ENCODE measurements around the gene CREBRF.

The CREBRF gene

DNA sequence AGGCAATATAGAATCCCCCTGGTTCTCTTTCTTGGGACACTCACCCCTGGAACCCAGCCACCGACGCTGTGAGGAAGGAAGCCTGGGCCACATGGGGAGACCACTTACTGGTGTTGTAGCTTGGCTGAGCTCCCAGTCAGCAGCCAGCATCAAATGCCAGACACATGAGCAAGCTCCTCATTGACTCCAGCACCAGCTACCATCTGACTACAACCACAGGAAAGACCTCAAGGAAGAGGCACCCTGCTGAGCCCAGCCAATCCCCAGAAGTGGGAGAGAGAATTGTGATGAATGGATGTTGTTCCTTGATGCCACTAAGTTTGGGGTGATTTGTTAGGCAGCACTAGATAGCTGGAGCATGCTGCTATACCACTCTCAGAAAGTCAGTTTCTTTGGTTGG, 124.2 kb downstream of the CREBRF start:
- DNase-seq (ENCODE audit: extremely low read depth, low read depth): no peak

DNA sequence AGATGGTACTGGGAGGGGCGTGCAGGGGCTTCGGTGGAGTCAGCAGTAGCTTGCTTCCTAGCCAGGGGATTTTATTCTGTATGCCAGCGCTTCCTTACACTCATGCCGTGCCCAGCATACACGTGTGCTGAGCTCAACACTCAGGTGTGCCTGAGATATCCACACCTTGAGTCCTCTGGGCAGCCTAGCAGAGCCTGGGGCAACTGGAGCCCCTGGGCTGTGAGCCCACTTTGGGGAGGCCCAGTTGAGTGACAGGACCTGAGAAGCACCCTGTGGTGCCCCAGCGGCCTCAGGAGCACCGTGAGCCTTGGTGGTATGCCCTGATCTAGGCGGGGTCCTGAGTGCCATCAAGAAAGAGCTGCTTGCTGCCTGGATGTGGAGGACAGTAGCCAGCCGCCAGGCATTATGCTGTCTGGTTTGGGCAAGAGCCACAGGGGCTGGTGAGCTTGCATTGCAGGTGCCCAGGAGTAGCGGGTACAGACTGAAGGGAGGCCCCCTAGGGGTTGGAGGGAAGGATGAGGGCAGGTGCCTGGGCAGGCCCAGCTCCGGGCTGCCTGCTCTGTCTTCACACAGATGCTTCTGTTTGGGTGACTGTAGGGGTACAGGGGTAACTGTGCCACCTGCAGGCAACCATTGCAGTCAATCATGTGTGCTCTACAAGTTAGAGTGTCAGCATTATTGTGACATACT, 131.0 kb downstream of the CREBRF start:
- TF ChIP-seq, protein P1, sequence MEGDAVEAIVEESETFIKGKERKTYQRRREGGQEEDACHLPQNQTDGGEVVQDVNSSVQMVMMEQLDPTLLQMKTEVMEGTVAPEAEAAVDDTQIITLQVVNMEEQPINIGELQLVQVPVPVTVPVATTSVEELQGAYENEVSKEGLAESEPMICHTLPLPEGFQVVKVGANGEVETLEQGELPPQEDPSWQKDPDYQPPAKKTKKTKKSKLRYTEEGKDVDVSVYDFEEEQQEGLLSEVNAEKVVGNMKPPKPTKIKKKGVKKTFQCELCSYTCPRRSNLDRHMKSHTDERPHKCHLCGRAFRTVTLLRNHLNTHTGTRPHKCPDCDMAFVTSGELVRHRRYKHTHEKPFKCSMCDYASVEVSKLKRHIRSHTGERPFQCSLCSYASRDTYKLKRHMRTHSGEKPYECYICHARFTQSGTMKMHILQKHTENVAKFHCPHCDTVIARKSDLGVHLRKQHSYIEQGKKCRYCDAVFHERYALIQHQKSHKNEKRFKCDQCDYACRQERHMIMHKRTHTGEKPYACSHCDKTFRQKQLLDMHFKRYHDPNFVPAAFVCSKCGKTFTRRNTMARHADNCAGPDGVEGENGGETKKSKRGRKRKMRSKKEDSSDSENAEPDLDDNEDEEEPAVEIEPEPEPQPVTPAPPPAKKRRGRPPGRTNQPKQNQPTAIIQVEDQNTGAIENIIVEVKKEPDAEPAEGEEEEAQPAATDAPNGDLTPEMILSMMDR (IDR thresholded peaks at IDR 0.05; ENCODE audit: low read depth, low read length): peak; percentile 1
- DNase-seq (ENCODE audit: extremely low read depth, low read depth): no peak

More for the DNA sequence above, 124.2 kb downstream of the CREBRF start:
- TF ChIP-seq, protein P1 (IDR thresholded peaks at IDR 0.05; ENCODE audit: low read depth, low read length): no peak

- no peak for DNase-seq (ENCODE audit: extremely low read depth, low read depth)
- TF ChIP-seq, protein P1 (IDR thresholded peaks at IDR 0.05; ENCODE audit: low read depth, low read length): no peak
Observed at GRCh38 chr5:173188280-173188679, 132.1 kb downstream of the CREBRF start.

Measured in AG09319 (cell line).